ENCODE data around the gene VWA1.

VWA1 gene

DNA sequence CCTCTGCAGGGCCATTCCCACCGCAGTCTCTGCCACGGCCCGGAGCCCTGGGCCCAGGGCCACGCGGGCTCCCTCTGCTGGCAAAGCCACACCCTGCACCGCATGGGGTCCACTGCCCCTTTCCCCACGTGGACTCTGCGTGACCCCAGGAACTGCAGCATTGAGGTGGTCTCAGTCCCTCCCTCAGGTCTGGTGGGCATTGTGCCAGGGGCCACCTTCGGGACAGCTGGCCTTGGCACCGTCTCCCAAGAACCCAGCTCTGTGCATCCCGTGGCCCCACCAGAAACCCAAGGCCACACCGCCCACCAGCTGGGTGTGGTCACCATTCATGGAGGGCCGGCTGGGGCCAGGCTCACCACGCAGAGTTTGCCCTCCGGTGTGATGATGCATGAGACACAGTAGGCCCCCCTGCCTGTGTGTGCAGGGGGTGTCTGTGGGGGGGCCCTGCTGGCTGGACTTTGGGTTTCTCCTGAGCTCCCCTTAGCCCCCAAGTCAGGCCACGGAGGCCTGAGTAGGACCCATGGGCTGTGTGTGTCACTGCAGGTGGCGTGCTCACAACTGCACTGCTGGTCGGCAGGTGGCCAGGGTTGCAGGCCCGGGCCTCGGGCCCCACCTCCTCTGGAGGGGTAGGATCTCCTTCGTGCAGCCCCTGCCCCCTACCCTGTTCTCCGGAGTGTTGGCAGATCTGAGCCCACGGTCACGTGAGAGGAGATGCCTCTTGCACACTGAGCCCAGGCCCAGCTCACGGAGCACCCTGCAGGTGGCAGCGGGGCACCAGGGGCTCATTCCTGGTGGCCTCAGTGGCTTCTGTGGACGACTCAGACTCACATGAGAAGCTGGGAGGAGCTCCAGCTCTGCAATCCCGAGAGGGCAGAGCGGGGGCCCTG lies 5.8 kb downstream of the VWA1 start:
- peak; percentile 97 for TF ChIP-seq CTCF (IDR thresholded peaks at IDR 0.05)

GRCh38 chr1:1442069-1442770 lies 6.7 kb downstream of the VWA1 start:
- TF ChIP-seq CTCF (IDR thresholded peaks at IDR 0.05) = no peak

- TF ChIP-seq CTCF (IDR thresholded peaks at IDR 0.05) = no peak
Observed at GRCh38 chr1:1449099-1449739, 13.7 kb downstream of the VWA1 start, which contains the start of gene ATAD3C. ATAD3C (plus strand) TSS chr1:1449689; CDS start chr1:1450684, 995 bp downstream.

- TF ChIP-seq CTCF (IDR thresholded peaks at IDR 0.05) = no peak
Observed at GRCh38 chr1:1451696-1452364, 16.3 kb downstream of the VWA1 start.

DNA sequence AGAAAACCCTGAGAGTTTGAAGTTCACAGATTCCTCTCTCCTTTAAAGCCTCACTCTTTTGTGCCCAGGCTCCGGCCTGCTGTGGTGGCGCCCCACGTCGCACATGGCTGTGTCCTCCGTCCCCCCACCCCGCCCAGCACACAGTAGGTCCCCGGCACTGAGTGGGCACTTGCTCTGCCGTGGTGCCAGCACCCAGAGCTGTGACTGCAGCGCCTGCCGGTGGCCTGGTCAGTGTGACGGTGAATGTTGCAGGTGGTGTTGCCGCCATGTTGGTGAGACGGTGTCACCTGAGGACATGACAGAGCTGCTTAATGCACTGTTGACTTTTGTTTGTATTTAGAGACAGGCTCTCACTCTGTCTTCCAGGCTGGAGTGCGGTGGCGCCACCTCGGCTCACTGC lies 17.4 kb downstream of the VWA1 start:
- no peak for TF ChIP-seq CTCF (IDR thresholded peaks at IDR 0.05)

DNA sequence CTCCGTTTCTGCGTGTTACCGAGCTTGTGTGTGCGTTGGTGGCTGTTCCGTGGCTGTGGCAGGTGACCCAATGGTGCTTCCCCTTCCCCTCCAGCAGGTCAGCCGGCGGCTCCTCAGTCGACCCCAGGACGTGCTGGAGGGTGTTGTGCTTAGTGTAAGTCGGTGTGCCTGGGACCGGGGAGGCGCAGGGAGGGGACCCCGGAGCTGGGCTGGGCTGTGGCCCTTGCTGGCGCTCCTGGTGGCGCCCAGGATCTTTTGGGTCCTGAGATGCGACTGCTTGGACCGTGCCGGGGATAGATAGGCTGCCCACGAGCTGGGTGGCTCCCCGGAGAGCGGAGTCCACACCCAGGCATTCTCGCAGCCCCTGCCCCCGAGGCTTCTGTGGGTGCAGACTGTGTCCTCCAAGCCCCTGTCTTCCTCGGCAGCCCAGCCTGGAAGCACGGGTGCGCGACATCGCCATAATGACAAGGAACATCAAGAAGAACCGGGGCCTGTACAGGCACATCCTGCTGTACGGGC lies 19.9 kb downstream of the VWA1 start:
- TF ChIP-seq CTCF (IDR thresholded peaks at IDR 0.05) = no peak

Data from LNCAP (cell line).